Mesenchymal stem cell (in vitro differentiated cells and primary cell): ENCODE data around the gene TMEM178B.

ENCODE experiments used
- DNase-seq: peaks from one replicate; pipeline ENCODE4 v3.0.0-alpha.2; 2013
- H2AFZ ChIP-seq: one replicate; pipeline ENCODE4 v1.6.1; 2013; ENCODE audit warnings: low read depth, mild to moderate bottlenecking, control low read depth, inconsistent platforms, low read length, moderate library complexity
- H2AK5ac ChIP-seq: 2 replicates; pipeline ENCODE4 v1.6.1; 2013; ENCODE audit warnings: low read length, moderate library complexity, mild to moderate bottlenecking, inconsistent platforms; ENCODE audit not compliant: severe bottlenecking
- H2BK120ac ChIP-seq: one replicate; pipeline ENCODE4 v1.6.1; 2013; ENCODE audit warnings: low read depth, mild to moderate bottlenecking, inconsistent platforms, low read length, moderate library complexity
- H2BK12ac ChIP-seq, 2 experiments: one replicate each; pipeline ENCODE4 v1.6.1; 2013; ENCODE audit warnings: inconsistent platforms in 2 of 2, low read length in 2 of 2, mild to moderate bottlenecking in 2 of 2, moderate library complexity in 2 of 2, control low read depth in 1 of 2
- H2BK15ac ChIP-seq: one replicate; pipeline ENCODE4 v1.6.1; 2013; ENCODE audit warnings: mild to moderate bottlenecking, low read depth, inconsistent platforms; ENCODE audit not compliant: poor library complexity, severe bottlenecking
- H2BK5ac ChIP-seq: 2 replicates; pipeline ENCODE4 v1.6.1; 2013; ENCODE audit warnings: low read depth, mild to moderate bottlenecking, low read length, control low read depth, inconsistent platforms; ENCODE audit not compliant: poor library complexity, severe bottlenecking
- H3K14ac ChIP-seq, 2 experiments: one replicate each; pipeline ENCODE4 v1.6.1; 2013; ENCODE audit warnings: inconsistent platforms in 2 of 2, low read length in 2 of 2, control low read depth in 1 of 2, mild to moderate bottlenecking in 1 of 2, moderate library complexity in 1 of 2
- H3K18ac ChIP-seq, 2 experiments: one replicate each; pipeline ENCODE4 v1.6.1; 2013; ENCODE audit warnings: inconsistent platforms in 2 of 2, low read length in 2 of 2, control low read depth in 1 of 2, low read depth in 1 of 2, mild to moderate bottlenecking in 1 of 2
- H3K23ac ChIP-seq, 2 experiments: one replicate each; pipeline ENCODE4 v1.6.1; 2013; ENCODE audit warnings: inconsistent platforms in 2 of 2, low read length in 2 of 2, mild to moderate bottlenecking in 2 of 2, moderate library complexity in 2 of 2, control low read depth in 1 of 2
- H3K27ac ChIP-seq: 2 replicates; pipeline ENCODE4 v1.5.1; 2013; ENCODE audit warnings: mild to moderate bottlenecking, moderate library complexity, low read length, control low read depth, inconsistent platforms; ENCODE audit not compliant: poor library complexity, severe bottlenecking
- H3K27me3 ChIP-seq, 2 experiments: 2 replicates each; pipeline versions ENCODE4 v1.6.1 to v1.7.0; 2013; ENCODE audit warnings: low read length in 2 of 2, mild to moderate bottlenecking in 2 of 2, moderate library complexity in 2 of 2, control low read depth in 1 of 2, inconsistent platforms in 1 of 2; ENCODE audit not compliant: control insufficient read depth in 1 of 2, insufficient read depth in 1 of 2
- H3K36me3 ChIP-seq, 2 experiments: 2 replicates each; pipeline versions ENCODE4 v1.6.1 to v1.7.0; 2013; ENCODE audit warnings: low read length in 2 of 2, control low read depth in 1 of 2, inconsistent platforms in 1 of 2, low read depth in 1 of 2, mild to moderate bottlenecking in 1 of 2; ENCODE audit not compliant: insufficient read depth in 2 of 2, control insufficient read depth in 1 of 2
- H3K4ac ChIP-seq, 2 experiments: one replicate each; pipeline ENCODE4 v1.6.1; 2013; ENCODE audit warnings: inconsistent platforms in 2 of 2, low read length in 2 of 2, mild to moderate bottlenecking in 2 of 2, moderate library complexity in 2 of 2, control low read depth in 1 of 2, low read depth in 1 of 2
- H3K4me1 ChIP-seq: 2 replicates; pipeline ENCODE4 v1.6.1; 2013; ENCODE audit warnings: low read depth, low read length, control low read depth; ENCODE audit not compliant: control insufficient read depth, insufficient read depth
- H3K4me2 ChIP-seq: 2 replicates; pipeline ENCODE4 v1.6.1; 2013; ENCODE audit warnings: low read length, mild to moderate bottlenecking, inconsistent platforms; ENCODE audit not compliant: poor library complexity, severe bottlenecking
- H3K4me3 ChIP-seq, 2 experiments: 2 replicates each; pipeline versions ENCODE4 v1.5.1 to v1.7.0; 2013; ENCODE audit warnings: low read length in 2 of 2, mild to moderate bottlenecking in 2 of 2, control low read depth in 1 of 2, low read depth in 1 of 2; ENCODE audit not compliant: insufficient read depth in 1 of 2
- H3K79me1 ChIP-seq: replicated peaks from 2 replicates; pipeline ENCODE4 v1.6.1; 2013; ENCODE audit warnings: mild to moderate bottlenecking, control low read depth, low read length, inconsistent platforms; ENCODE audit not compliant: poor library complexity, severe bottlenecking
- H3K9ac ChIP-seq: 2 replicates; pipeline ENCODE4 v1.7.0; 2013; ENCODE audit warnings: mild to moderate bottlenecking, low read length, moderate library complexity
- H3K9me3 ChIP-seq: 2 replicates; pipeline ENCODE4 v1.7.0; 2013; ENCODE audit warnings: mild to moderate bottlenecking, low read length; ENCODE audit not compliant: control insufficient read depth
- H4K8ac ChIP-seq: one replicate; pipeline ENCODE4 v1.6.1; 2013; ENCODE audit warnings: inconsistent platforms, mild to moderate bottlenecking, low read length, moderate library complexity
- H4K91ac ChIP-seq: one replicate; pipeline ENCODE4 v1.6.1; 2013; ENCODE audit warnings: mild to moderate bottlenecking, low read length, inconsistent platforms
- WGBS: methylation state at CpG from one replicate; pipeline ENCODE4 v1.1.7; 2013; ENCODE audit warnings: mixed read lengths; 5-methylcytosine and 5-hydroxymethylcytosine counted together

The TMEM178B gene

GRCh38 chr7:141257597-141257996 is 183.7 kb downstream of the TMEM178B start:
- H3K4me1 ChIP-seq = no peaks in the 10 kb centered on the region
- no peak overlapping the region for H4K8ac ChIP-seq
- H3K14ac ChIP-seq = no peak overlapping the region
- no peak overlapping the region for H3K23ac ChIP-seq
- no peak overlapping the region for H3K9ac ChIP-seq
- no peak for DNase-seq
- H2BK12ac ChIP-seq = no peak overlapping the region
- no peak overlapping the region for H2AFZ ChIP-seq
- H3K4me2 ChIP-seq = no peak overlapping the region
- H3K27me3 ChIP-seq = no peaks in the 10 kb centered on the region
- H4K91ac ChIP-seq = no peak overlapping the region
- no peak overlapping the region for H2BK5ac ChIP-seq
- H2AK5ac ChIP-seq = no peak overlapping the region
- no peak overlapping the region for H3K27ac ChIP-seq
- H3K4me3 ChIP-seq = no peak overlapping the region
- H3K9me3 ChIP-seq = peaks cover 20% of the 10 kb centered on the region
- H2BK15ac ChIP-seq = no peak overlapping the region
- no peak overlapping the region for H2BK120ac ChIP-seq
- H3K4ac ChIP-seq = no peak overlapping the region
- H3K18ac ChIP-seq = no peak overlapping the region
- WGBS = no CpG with 5 or more reads among the region's 2 CpGs
- H3K79me1 ChIP-seq = peaks cover 8% of the 10 kb centered on the region
- no peaks in the 10 kb centered on the region for H3K36me3 ChIP-seq

GRCh38 chr7:141258559-141258958 is 184.7 kb downstream of the TMEM178B start:
- H3K27me3 ChIP-seq = no peaks in the 10 kb centered on the region
- no peak overlapping the region for H2BK5ac ChIP-seq
- no peaks in the 10 kb centered on the region for H3K4me1 ChIP-seq
- no peak overlapping the region for H3K27ac ChIP-seq
- no peak overlapping the region for H3K4me2 ChIP-seq
- H3K9ac ChIP-seq = no peak overlapping the region
- H4K91ac ChIP-seq = no peak overlapping the region
- no peak overlapping the region for H3K14ac ChIP-seq
- H2BK12ac ChIP-seq = no peak overlapping the region
- DNase-seq = no peak
- peaks cover 8% of the 10 kb centered on the region for H3K79me1 ChIP-seq
- no peak overlapping the region for H2AFZ ChIP-seq
- no peak overlapping the region for H3K23ac ChIP-seq
- H3K9me3 ChIP-seq = peaks cover 20% of the 10 kb centered on the region
- H4K8ac ChIP-seq = no peak overlapping the region
- H3K4me3 ChIP-seq = no peak overlapping the region
- H3K4ac ChIP-seq = no peak overlapping the region
- WGBS = 67% methylated on average over 1 of the region's 5 CpGs
- no peak overlapping the region for H2AK5ac ChIP-seq
- H3K18ac ChIP-seq = no peak overlapping the region
- no peak overlapping the region for H2BK15ac ChIP-seq
- no peak overlapping the region for H2BK120ac ChIP-seq
- no peaks in the 10 kb centered on the region for H3K36me3 ChIP-seq

- H3K27me3 ChIP-seq = no peaks in the 10 kb centered on the region
- 73% methylated on average over 3 of the region's 5 CpGs for WGBS
- H3K14ac ChIP-seq = no peak overlapping the region
- no peak overlapping the region for H2AK5ac ChIP-seq
- H3K4me1 ChIP-seq = no peaks in the 10 kb centered on the region
- H4K8ac ChIP-seq = no peak overlapping the region
- H4K91ac ChIP-seq = no peak overlapping the region
- peaks cover 19% of the 10 kb centered on the region for H3K79me1 ChIP-seq
- no peak overlapping the region for H2BK120ac ChIP-seq
- H3K27ac ChIP-seq = no peak overlapping the region
- no peak overlapping the region for H3K18ac ChIP-seq
- no peaks in the 10 kb centered on the region for H3K36me3 ChIP-seq
- H3K4me3 ChIP-seq = no peak overlapping the region
- no peak overlapping the region for H2BK15ac ChIP-seq
- no peak for DNase-seq
- peaks cover 11% of the 10 kb centered on the region for H3K9me3 ChIP-seq
- H3K23ac ChIP-seq = no peak overlapping the region
- H3K4ac ChIP-seq = no peak overlapping the region
- no peak overlapping the region for H3K4me2 ChIP-seq
- no peak overlapping the region for H3K9ac ChIP-seq
- H2BK12ac ChIP-seq = no peak overlapping the region
- no peak overlapping the region for H2BK5ac ChIP-seq
- H2AFZ ChIP-seq = no peak overlapping the region
Observed at GRCh38 chr7:141262101-141263090, 188.5 kb downstream of the TMEM178B start.

- Histone ChIP-seq H3K4me2 (no peak overlapping the region), H3K36me3 (no peaks in the 10 kb centered on the region), H3K4me1 (no peaks in the 10 kb centered on the region), H3K9me3 (peaks cover 7% of the 10 kb centered on the region), H3K14ac (no peak overlapping the region), H3K27me3 (no peaks in the 10 kb centered on the region), H2AFZ (no peak overlapping the region), H2AK5ac (no peak overlapping the region), H3K18ac (no peak overlapping the region), H3K4ac (no peak overlapping the region), H2BK5ac (no peak overlapping the region), H2BK15ac (no peak overlapping the region), H2BK12ac (no peak overlapping the region), H3K27ac (no peak overlapping the region), H4K8ac (no peak overlapping the region), H3K9ac (no peak overlapping the region), H4K91ac (no peak overlapping the region), H3K23ac (no peak overlapping the region), H3K4me3 (no peak overlapping the region), H3K79me1 (peaks cover 21% of the 10 kb centered on the region), H2BK120ac (no peak overlapping the region)
- DNase-seq = no peak
- 66% methylated on average over 2 of the region's 2 CpGs for WGBS
Observed at GRCh38 chr7:141263508-141263907, 189.6 kb downstream of the TMEM178B start.
